CD4-positive, alpha-beta T cell (primary cell): Measurements from ENCODE around the gene AGPAT3. TPM values are rescaled to one million over a fixed set of nuclear protein-coding genes. Genes with fewer than 3 reads are reported as not detected.
A peak's percentile ranks its signal among the peaks of the same experiment; 100 is the strongest.

Experiments
- ATAC-seq: fragments of 200-7000 bp; cut with Tn5 transposase; one replicate; pipeline ENCODE4 v1.10.0; 2022; ENCODE audit warnings: mild to moderate bottlenecking; ENCODE audit not compliant: poor library complexity
- CTCF ChIA-PET: fragments of 350-600 bp; sonication (Branson Sonifier 250); formaldehyde crosslinking; loops from one replicate; lab custom pipeline; 2021; ENCODE audit warnings: antibody characterized with exemption, inconsistent platforms; lab: Charles Lee
- POLR2A ChIA-PET: fragments of 350-600 bp; sonication (Branson Sonifier 250); formaldehyde crosslinking; loops from one replicate; lab custom pipeline; 2021; ENCODE audit warnings: antibody characterized with exemption, inconsistent platforms; lab: Charles Lee
- DNase-seq, 14 experiments: peaks; one replicate each; pipeline ENCODE4 v3.0.0-alpha.2; 2013 to 2020; ENCODE audit warnings: mixed read lengths in 2 of 14
- H3K27ac ChIP-seq, 2 donors: one replicate each; pipeline versions ENCODE4 v1.5.1 to v1.7.0; 2013; ENCODE audit warnings: low read length in 2 of 2, low read depth in 1 of 2, mild to moderate bottlenecking in 1 of 2
- H3K27me3 ChIP-seq, 2 experiments: 1 replicate in 1 of 2; 2 replicates in 1 of 2; pipeline versions ENCODE4 v1.6.1 to v1.7.0; 2013; ENCODE audit warnings: low read length in 2 of 2, control low read depth in 1 of 2, mild to moderate bottlenecking in 1 of 2, moderate library complexity in 1 of 2; ENCODE audit not compliant: insufficient read depth in 2 of 2, control insufficient read depth in 1 of 2
- H3K36me3 ChIP-seq: one replicate; pipeline ENCODE4 v1.6.1; 2013; ENCODE audit warnings: low read length, control low read depth; ENCODE audit not compliant: insufficient read depth
- H3K4me1 ChIP-seq: one replicate; pipeline ENCODE4 v1.6.1; 2013; ENCODE audit warnings: low read length, control low read depth; ENCODE audit not compliant: insufficient read depth
- H3K4me3 ChIP-seq: one replicate; pipeline ENCODE4 v1.5.1; 2013; ENCODE audit warnings: mild to moderate bottlenecking, low read length, moderate library complexity
- H3K9me3 ChIP-seq, 2 experiments: 1 replicate in 1 of 2; 2 replicates in 1 of 2; pipeline versions ENCODE4 v1.6.1 to v1.7.0; 2013; ENCODE audit warnings: low read length in 2 of 2, mild to moderate bottlenecking in 2 of 2, control low read depth in 1 of 2, moderate library complexity in 1 of 2; ENCODE audit not compliant: control insufficient read depth in 1 of 2, insufficient read depth in 1 of 2
- H3K27ac Mint-ChIP-seq: one replicate; pipeline ENCODE4 v1.8.0; 2020; ENCODE audit warnings: mixed read lengths
- H3K27me3 Mint-ChIP-seq: one replicate; pipeline ENCODE4 v1.8.0; 2021; ENCODE audit warnings: mixed read lengths
- H3K36me3 Mint-ChIP-seq: one replicate; pipeline ENCODE4 v1.8.0; 2021; ENCODE audit warnings: low read depth, mixed read lengths
- H3K4me1 Mint-ChIP-seq: one replicate; pipeline ENCODE4 v1.8.0; 2021; ENCODE audit warnings: low read depth, mixed read lengths
- H3K4me3 Mint-ChIP-seq: one replicate; pipeline ENCODE4 v1.8.0; 2020; ENCODE audit warnings: mild to moderate bottlenecking, mixed read lengths
- H3K9me3 Mint-ChIP-seq: one replicate; pipeline ENCODE4 v1.8.0; 2020; ENCODE audit warnings: mixed read lengths
- intact Hi-C, 2 experiments: fragments of 100-400 bp; cut with DNase I in 1 of 2; cut with micrococcal nuclease in 1 of 2; formaldehyde crosslinking; loops; one replicate each; pipeline versions ENCODE4 v1.15.1 to v1.9.0; 2023 to 2025; cut with DNase I, micrococcal nuclease
- polyA plus RNA-seq, 2 donors: library from polyadenylated mRNA; unstranded; fragments of 120-200 nt; gene quantifications; one replicate each; pipeline ENCODE4 v1.2.1, GENCODE V29; 2013
- total RNA-seq, 174 experiments: library from RNA in 2 of 174; stranded (reverse) in 2 of 174; gene quantifications; one replicate each; pipeline ENCODE4 v1.2.3 and lab custom pipeline; 2021 to 2026
- TF ChIP-seq, protein P1 (sequence below): fragments of 200-600 bp; IDR thresholded peaks from one replicate; pipeline ENCODE4 v1.8.0; 2022; ENCODE audit warnings: antibody characterized with exemption, mild to moderate bottlenecking

AGPAT3 gene, protein sequence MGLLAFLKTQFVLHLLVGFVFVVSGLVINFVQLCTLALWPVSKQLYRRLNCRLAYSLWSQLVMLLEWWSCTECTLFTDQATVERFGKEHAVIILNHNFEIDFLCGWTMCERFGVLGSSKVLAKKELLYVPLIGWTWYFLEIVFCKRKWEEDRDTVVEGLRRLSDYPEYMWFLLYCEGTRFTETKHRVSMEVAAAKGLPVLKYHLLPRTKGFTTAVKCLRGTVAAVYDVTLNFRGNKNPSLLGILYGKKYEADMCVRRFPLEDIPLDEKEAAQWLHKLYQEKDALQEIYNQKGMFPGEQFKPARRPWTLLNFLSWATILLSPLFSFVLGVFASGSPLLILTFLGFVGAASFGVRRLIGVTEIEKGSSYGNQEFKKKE
- 10 to 100 TPM; 40.8 to 43.4 TPM for total RNA-seq
- polyA plus RNA-seq (2013, experiment 1 of 2) = 39.4 TPM
- polyA plus RNA-seq (2013, experiment 2 of 2) = 38.1 TPM
- total RNA-seq (lab: John Stamatoyannopoulos, UW) = 58.0 to 194 (median 114) reads per million in 172 experiments

- DNase-seq (peak in 11 of 14 experiments; percentile 18 to 73 (median 39)), ATAC-seq (peak; percentile 29)
- peak within 1 kb of the TSS; percentile 91 for H3K27ac Mint-ChIP-seq
- peaks cover 37% of the 10 kb centered on the region for H3K4me1 Mint-ChIP-seq
- ChIA-PET CTCF (no interaction called here), POLR2A (interaction anchor here (1.8 kb wide), 1 partner anchor 57 kb away, joined by 8 read pairs; no protein-coding TSS in a partner anchor)
- intact Hi-C loops = loop anchor here (1.0 to 5.0 kb wide), 4 partner anchors 48 to 74 kb away; no protein-coding TSS in a partner anchor
- Histone ChIP-seq H3K9me3 (no peaks in the 10 kb centered on the region), H3K27me3 (no peaks in the 10 kb centered on the region), H3K36me3 (peaks cover 6% of the 10 kb centered on the region), H3K27ac (peak within 1 kb of the TSS; percentile 65 to 67), H3K4me3 (peak within 1 kb of the TSS; percentile 52), H3K4me1 (peaks cover 40% of the 10 kb centered on the region)
- no peaks in the 10 kb centered on the region for H3K9me3 Mint-ChIP-seq
- H3K27me3 Mint-ChIP-seq = no peaks in the 10 kb centered on the region
- TF ChIP-seq, protein P1, sequence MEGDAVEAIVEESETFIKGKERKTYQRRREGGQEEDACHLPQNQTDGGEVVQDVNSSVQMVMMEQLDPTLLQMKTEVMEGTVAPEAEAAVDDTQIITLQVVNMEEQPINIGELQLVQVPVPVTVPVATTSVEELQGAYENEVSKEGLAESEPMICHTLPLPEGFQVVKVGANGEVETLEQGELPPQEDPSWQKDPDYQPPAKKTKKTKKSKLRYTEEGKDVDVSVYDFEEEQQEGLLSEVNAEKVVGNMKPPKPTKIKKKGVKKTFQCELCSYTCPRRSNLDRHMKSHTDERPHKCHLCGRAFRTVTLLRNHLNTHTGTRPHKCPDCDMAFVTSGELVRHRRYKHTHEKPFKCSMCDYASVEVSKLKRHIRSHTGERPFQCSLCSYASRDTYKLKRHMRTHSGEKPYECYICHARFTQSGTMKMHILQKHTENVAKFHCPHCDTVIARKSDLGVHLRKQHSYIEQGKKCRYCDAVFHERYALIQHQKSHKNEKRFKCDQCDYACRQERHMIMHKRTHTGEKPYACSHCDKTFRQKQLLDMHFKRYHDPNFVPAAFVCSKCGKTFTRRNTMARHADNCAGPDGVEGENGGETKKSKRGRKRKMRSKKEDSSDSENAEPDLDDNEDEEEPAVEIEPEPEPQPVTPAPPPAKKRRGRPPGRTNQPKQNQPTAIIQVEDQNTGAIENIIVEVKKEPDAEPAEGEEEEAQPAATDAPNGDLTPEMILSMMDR = no peak
- peaks cover 22% of the 10 kb centered on the region for H3K36me3 Mint-ChIP-seq
- H3K4me3 Mint-ChIP-seq = peak within 1 kb of the TSS; percentile 90
Observed at GRCh38 chr21:43864962-43865539, at the start of gene AGPAT3. TSS of gene AGPAT3 (plus strand) at chr21:43865223. CDS start at chr21:43959682, 94,459 bp downstream.

GRCh38 chr21:43815991-43816390, 49.0 kb upstream of the AGPAT3 start:
- Mint-ChIP-seq H3K27ac (no peak overlapping the region), H3K4me1 (peaks cover 8% of the 10 kb centered on the region), H3K27me3 (no peaks in the 10 kb centered on the region), H3K36me3 (peaks cover 6% of the 10 kb centered on the region), H3K9me3 (no peaks in the 10 kb centered on the region), H3K4me3 (no peak overlapping the region)
- no peaks in the 10 kb centered on the region for H3K27me3 ChIP-seq
- peaks cover 3 to 16% of the 10 kb centered on the region in 2 experiments for H3K9me3 ChIP-seq
- DNase-seq = no peak
- CTCF ChIA-PET = no interaction called here
- H3K4me1 ChIP-seq = peaks cover 21% of the 10 kb centered on the region
- intact Hi-C loops = loop anchor here in 1 of 2 experiments (5.0 kb wide), 1 partner anchor 46 kb away; no protein-coding TSS in a partner anchor
- ATAC-seq = no peak
- H3K36me3 ChIP-seq = no peaks in the 10 kb centered on the region
- POLR2A ChIA-PET = no interaction called here
- no peak overlapping the region for H3K27ac ChIP-seq
- H3K4me3 ChIP-seq = no peak overlapping the region
- TF ChIP-seq, protein P1 = no peak

- TF ChIP-seq, protein P1 = no peak
- Mint-ChIP-seq H3K27me3 (no peaks in the 10 kb centered on the region), H3K9me3 (no peaks in the 10 kb centered on the region), H3K36me3 (peaks cover 6% of the 10 kb centered on the region), H3K4me1 (peaks cover 8% of the 10 kb centered on the region), H3K27ac (no peak overlapping the region), H3K4me3 (no peak overlapping the region)
- peaks cover 18% of the 10 kb centered on the region for H3K4me1 ChIP-seq
- POLR2A ChIA-PET = no interaction called here
- H3K27me3 ChIP-seq = no peaks in the 10 kb centered on the region
- DNase-seq (peak in 1 of 14 experiments; percentile 3), ATAC-seq (no peak)
- H3K9me3 ChIP-seq = peaks cover 3 to 16% of the 10 kb centered on the region in 2 experiments
- intact Hi-C loops = loop anchor here in 1 of 2 experiments (5.0 kb wide), 1 partner anchor 46 kb away; no protein-coding TSS in a partner anchor
- H3K27ac ChIP-seq = no peak overlapping the region
- no peak overlapping the region for H3K4me3 ChIP-seq
- CTCF ChIA-PET = no interaction called here
- no peaks in the 10 kb centered on the region for H3K36me3 ChIP-seq
Observed at GRCh38 chr21:43816611-43817071, 48.4 kb upstream of the AGPAT3 start.
